IPS-11a (cell line): Measurements from ENCODE around the gene ZNF521.

ENCODE experiments used
- H3K4me3 ChIP-seq: one replicate; pipeline ENCODE4 v1.5.1; 2013; ENCODE audit warnings: low read depth, low read length, control low read depth

Gene ZNF521

DNA sequence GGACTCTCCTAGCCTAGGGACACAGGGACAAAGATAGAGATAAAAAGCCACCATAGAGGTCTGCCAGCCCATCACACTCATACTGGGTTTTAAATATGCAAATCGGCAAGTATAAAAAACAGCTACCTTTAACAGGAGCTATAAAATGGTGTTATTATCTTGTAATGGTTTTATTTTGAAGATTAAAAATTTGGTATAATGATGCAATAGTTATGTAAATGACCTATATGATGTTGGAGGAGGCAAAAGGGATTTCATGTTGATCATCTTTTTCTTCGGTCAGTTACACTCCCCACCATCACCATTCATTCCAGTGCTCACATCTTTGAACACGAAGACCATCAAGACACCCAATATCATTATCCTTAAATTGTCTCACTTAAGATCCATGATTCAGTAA, 11.2 kb downstream of the ZNF521 start:
- H3K4me3 ChIP-seq = no peak overlapping the region

DNA sequence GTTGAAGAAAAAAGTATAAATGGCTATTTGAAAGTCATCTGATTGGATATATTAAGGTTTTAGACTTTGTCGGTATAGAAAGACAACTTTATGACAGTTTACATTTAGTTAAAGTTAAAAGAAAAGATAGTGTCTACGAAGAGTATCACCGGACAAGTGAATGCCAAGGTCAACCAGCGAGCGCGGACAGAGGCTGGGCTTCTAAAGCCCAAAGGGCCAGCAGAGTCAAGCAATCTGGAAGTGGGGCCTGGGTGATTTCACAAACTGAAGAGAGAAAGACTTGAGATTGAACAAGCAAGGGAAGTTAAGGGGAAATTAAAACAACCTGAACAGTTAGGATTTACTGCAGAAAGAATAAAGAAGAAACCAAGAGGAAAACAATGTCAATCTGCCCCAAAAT, 16.3 kb downstream of the ZNF521 start:
- H3K4me3 ChIP-seq = no peak overlapping the region

DNA sequence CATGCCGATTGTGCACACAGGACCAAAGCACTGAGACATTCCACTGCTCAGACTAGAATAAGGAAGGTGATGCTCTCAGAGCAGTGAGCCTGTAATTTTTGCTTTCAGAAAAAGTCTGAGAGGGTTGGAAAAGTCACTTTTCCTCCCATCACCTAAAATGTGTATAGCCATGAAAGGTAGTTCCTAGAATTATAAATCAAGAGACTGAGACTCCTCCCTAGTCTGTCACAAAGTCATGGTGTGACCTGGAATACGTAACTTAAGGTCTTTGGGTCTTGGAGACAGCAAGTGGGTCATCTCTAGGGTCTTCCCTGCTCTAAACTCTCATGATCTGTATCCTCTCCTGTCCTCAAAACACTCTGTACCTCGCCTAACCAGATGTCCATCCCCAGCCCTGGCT, 16.9 kb downstream of the ZNF521 start:
- H3K4me3 ChIP-seq = no peak overlapping the region

DNA sequence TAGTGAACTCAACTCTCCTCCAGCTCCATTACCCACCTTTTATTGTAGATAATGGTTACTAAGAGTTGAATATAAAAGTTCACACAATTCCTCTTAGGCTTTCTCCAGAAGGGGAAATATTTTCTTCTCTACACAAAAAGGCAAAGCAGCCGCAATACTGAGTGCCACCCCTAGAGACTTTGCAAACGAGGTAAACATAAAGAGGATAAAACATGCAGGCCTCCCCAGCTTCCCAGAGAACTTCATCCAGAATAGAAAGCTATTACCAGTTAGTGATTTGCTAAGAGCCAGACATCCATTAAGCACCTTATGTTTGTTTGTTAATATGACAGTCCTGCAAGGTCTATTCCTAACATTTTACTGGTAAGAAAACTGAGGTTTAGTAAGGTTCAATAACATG, 17.4 kb downstream of the ZNF521 start:
- H3K4me3 ChIP-seq = no peak overlapping the region

DNA sequence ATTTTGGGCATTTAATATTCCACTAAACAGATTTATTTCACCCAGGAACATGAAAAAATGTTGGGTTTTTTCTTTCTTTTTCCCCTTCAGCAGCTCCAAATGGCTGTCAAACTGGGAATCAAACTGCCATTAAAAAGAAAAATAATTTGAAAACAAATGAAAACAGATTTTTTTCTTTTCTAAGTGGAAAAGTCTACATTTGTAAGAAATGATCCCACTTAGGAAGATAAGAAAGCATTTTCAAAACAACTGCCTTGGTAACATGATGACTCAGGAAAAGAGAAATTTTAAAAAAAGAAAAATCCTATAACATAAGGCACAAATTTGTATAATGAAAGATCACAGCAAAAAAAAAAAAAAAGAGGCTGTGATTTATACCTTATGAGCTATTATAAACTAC, 20.0 kb downstream of the ZNF521 start:
- no peak overlapping the region for H3K4me3 ChIP-seq

DNA sequence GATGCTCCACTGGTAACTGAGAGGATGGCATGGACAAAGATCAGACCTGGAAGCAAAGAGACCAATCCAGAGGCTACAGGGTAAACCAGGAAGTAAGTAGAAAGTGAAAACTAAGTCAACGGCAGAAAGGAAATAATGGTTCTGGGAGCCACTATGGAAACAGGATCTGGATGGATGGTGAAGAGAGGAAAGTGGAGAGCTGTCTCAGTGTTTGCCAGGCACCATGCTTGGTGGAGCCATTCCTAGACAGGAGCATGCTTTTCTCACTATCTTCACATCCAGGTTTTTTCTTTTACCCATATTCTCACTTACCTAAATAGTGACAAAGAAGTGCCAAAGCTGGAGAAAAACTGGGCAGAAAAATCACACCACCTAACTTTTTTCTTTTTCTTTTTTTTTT, 22.2 kb downstream of the ZNF521 start:
- no peak overlapping the region for H3K4me3 ChIP-seq

DNA sequence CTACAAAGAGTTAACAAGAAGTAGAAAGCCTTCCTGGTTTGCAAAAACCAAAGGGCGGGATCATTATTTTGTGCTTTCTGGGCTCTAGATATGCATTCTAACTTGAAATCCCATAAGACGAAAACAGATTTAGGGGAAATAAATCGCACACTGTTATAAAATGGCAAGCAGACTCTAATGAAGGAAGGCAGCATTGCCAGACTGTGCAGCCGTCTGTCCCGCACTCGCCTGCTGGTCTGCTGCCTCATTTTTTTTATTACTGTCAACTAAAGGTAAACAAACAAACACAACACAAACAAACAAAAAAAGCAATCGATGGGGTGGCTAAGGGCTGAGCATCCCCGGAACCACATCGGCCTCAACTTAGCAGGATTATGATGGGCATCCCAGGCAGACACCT, 24.4 kb downstream of the ZNF521 start:
- H3K4me3 ChIP-seq = no peak overlapping the region

DNA sequence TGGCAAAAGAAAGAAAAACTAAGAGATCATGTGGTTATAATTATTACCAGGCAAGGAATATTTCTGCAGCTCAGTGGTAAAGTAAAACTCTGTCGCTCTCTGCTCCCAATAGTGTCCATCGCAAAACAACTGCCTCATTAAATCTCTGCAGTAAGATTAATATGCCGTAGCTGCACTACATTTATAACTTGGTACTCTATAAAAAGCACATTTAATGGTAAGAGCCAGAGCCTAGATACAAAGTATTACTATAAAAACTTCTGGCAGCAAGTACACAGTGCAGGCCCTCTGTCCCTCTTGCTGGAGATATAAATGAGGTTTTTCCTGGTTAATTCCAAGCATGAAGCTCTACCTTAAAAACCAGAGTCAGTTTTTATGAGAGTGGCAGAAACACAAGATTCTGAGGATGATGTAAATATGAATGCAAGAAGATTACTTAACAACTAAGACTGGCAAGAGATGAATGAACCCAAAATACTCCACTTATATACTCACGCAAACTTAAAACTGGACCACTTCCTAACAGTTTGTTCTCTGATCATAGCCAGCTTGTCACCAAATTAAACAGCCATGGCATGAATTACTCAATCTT, 25.5 kb downstream of the ZNF521 start:
- no peak overlapping the region for H3K4me3 ChIP-seq

DNA sequence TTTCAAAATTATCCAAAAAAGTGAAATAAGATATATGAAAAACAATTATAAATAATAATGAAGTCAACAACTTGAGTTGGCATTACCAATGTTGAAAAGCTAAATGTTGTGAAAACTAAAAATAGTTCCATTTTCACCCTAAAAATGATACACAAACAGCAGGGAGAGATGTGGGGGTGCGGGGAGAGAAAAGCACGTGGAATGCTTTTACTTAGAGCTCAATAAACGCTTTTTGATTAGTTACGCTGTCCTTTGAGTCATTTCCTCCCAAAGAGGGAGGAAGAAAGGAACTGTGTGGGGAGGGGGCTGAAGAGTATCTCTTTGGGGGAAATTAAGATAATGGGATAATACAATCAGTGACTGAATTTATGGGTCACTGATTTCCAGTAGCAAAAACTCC, 29.2 kb downstream of the ZNF521 start:
- no peak overlapping the region for H3K4me3 ChIP-seq

DNA sequence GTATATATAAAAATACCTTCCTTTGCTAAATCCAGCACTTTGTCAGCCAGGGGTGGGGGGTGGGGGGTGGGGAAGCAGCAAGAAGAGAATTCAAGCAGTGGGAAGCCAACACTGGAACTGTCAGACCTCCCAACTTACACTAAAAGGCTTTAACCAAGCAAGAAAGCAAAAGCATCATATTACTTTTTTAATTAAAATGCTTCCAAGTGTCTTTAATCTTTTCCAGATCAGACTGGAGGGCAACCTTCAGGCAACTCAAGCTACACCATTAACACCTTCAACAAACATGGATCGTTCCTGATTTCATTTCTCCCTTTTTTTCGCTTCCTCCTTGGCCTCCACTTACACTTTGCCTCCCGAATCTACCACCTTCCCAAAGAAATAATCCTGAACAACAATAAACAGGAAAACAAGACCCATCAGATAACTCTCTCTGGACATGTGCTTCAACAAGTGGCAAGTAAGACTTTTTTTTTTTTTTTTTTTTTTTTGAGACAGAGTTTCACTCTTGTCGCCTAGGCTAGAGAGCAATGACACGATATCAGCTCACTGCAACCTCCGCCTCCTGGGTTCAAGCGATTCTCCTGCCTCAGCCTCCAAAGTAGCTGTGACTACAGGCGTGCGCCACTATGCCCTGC, 35.5 kb downstream of the ZNF521 start:
- H3K4me3 ChIP-seq = no peak overlapping the region

DNA sequence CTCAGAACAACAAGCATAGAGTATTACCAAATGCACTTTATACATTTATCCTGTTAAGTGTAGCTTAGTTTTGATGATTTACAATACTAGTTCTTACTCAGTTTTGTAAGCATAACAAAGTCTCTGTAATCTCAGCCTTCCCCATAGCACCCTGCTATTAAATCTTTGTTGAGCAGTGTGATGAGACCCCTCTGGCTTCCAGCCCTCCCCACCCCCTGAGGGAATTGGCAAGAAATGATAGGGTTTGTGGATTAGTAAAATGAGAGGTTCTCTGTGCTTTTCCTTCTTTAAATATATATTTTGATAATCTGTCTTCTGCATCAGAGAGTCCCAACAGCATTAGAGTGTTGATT, 37.2 kb downstream of the ZNF521 start:
- H3K4me3 ChIP-seq = no peak overlapping the region

DNA sequence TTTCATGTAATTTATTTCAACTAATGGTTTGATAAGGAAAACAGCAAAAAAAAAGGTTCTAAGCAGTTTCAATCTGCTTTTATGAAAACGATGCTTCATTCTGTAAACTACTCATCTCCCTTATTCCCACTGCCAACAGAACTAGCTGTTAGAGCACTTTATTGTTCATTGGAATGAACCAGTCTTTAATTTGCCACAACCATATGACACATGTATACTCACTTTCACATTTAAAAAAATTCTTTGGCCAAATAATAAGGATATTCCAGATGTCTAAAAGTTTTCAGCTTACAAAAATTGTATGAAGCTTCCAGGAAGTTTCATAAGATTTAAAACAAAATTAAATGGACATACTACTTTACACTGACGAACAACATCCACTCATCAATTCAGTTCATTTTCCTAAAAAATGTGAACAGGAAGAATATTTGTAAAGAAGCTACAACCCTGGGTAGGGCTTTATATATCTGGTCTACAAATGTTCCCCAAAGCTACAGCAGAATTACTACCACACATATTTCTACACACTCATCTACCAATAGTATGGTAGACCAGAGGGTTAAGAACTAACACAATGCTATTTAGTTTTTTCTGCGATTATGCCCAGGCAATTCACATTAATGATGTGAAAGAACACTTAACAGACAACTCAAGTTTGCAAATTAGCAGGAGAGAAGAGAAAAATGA, 37.7 kb downstream of the ZNF521 start:
- H3K4me3 ChIP-seq = no peak overlapping the region

DNA sequence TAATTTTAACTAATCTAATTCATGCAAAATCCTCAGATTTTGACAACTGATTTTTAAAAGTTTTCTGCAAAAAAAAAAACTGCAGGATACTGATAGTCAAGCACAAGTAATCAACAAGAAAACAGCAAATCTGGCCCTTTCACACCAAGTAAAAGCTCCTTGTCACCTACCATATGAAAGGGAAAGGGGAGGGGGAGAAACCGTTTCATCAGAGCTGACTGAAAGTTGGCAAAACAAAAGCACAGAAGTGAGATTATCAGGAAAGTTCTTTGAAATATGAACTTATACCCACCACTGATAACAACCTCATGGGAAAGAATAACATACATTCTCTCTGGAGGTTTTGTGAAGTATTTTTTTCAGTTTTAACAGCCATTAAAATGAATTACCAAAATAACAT, 38.7 kb downstream of the ZNF521 start:
- H3K4me3 ChIP-seq = no peak overlapping the region

DNA sequence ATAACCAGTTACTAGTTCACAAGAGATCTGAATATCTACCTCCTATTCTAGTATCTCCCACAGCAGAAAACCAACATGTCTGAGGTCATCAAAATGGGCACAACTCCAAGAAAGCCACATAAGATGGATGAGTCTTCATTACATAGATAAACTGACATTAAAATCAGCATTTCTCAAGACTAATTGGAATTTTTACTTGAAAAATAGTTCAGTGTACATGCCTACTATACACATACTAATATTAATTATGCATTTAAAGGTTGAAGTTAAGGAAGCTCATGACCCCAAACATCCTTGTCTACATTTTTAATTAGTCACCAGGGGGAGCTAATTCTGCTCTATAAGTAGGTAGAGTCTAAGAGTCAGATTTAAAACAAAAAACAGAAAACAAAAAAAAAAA, 41.9 kb downstream of the ZNF521 start:
- H3K4me3 ChIP-seq = no peak overlapping the region

DNA sequence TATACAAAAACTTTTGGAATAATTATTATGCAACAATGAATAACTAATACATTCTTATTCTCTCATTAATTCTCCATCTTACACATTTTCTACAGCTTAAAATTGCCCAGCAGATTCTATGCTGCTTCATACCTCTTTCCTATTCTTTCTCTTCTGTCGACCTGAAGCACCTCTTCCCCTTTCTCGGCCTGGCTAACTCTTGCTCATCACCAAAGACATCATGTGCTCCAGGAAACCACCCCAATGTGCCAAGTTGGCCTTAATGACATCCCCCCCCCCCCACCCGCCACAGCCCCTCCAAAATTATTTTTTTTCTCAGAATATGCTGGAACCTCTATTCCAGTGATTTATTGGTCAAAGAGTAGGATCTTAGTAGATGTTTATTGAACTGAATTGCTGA, 43.6 kb downstream of the ZNF521 start:
- no peak overlapping the region for H3K4me3 ChIP-seq

DNA sequence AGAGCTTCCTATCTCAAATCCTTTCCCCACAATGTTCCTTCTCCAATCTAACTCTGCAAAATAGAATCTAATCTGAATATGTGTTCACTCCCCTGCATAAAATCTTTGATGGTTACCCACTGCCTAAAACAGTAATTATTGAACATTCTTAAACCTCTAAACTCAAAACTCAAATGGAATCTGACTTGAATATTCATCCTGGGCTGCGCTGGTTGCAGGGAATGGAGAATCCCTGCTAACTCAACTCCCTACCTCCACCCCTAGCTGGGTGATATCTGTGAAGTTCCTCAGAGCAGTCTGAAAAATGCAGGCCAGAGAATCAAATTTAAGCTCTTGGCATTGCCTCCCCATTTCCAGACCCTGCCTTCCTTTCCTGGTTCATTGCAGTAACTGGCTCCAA, 44.8 kb downstream of the ZNF521 start:
- no peak overlapping the region for H3K4me3 ChIP-seq

DNA sequence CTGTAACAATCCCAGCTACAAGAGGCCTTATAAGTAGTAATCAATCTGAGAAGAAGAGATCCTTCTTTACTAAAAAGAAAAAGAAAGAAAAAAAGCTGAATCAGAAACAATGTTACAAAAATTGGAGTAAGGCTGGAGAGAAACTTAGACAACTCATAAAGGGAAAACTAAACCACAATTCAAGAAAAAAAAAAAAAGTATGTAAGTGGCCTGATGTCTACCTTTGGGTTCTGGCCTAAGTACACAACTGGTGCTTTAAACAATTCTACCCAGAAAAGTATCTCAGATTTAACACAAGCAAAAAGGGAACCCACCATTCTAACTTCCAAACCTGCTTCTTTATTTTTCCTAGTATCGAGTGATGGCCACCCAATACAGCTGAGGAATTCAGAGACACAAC, 45.3 kb downstream of the ZNF521 start:
- no peak overlapping the region for H3K4me3 ChIP-seq

DNA sequence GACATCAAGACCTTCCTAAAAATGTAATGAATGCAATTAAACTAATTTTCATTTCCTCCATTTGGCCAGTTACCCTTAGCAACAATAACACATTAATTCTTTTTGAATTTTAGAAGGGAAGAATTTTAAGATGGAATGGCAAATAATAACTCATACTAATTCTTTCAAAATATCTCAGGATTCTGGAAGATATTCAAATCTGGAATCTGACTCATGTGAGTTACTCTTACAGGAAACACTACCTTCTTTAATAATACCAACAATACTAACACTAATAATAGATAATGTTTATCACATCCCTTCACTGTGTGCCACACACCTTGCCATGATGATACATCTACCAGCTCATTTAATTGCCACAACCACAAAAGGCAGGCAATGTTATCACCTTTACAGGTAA, 46.4 kb downstream of the ZNF521 start:
- H3K4me3 ChIP-seq = no peak overlapping the region

DNA sequence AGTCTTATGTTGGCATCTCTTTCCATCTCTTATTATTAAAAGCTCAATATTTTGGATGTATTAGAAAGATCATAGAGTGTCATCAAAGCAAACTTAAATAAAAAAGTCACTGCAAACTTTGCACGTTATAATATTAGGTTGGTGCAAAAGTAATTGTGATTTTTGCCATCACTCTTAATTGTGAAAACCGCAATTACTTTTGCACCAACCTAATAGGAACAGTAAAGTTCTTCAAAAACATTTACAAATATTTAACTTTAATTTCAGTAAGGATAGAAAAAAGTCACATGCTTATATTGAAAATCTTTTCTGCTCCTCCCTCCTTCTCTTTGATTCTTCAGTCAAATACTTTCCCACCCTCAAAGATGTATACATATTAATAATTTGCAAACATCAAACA, 51.5 kb downstream of the ZNF521 start:
- H3K4me3 ChIP-seq = no peak overlapping the region

DNA sequence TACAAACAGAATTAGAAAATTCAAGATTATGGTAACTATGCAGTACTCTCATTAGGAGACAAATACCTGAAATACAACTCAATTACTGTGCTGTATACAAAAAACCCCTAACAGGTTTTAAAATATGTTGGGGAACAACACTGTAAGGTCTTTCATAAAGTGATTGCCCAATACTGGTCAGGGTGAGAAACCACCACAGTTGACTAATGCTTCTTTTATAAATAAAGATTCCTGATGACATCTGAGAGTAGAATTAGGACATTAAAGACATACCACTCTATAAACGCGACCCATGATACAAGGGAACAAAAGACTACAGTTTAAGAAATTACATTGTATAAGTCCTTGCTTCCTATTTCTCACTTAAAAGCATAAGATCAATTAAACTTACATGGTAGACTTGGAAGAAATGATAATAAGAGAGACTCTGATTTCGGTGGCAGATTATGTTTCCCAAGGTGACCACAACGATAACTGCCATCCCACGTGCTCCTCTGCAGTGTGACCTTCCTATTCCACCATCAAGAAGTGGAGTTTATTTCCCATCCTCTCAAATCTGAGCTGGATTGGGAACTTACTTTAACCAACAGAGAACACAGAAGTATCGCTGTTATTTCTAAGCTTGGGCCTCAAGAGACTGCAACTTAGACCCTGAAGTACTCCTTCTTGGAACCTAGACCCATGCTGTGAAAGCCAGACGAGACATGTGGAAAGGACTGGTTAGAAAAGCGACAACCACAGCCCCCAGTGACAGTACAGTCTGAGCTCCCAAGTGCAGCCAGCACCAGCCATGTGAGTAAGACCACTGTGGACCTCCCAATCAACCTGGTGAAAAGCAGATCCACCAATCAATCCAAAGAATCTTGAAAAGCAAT, 52.3 kb downstream of the ZNF521 start:
- no peak overlapping the region for H3K4me3 ChIP-seq

DNA sequence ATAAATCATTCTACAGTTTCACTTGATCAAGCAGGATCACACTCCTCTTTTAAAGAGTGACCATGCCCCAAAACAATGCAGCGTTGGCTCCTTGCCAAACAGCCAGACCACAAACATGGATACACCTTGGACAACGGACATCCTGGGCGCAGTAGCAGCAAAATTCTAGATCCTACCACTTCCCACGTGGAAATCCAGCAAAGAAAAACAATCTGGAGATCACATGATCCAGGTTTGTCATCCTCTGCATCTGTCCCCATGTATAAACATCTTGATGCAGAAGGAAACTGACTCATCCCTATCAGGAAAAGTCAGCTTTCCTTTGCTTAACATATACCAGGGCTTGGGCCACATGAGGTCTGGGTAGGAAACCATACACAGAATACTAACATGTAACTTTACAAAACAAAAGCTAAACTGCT, 53.1 kb downstream of the ZNF521 start:
- no peak overlapping the region for H3K4me3 ChIP-seq

DNA sequence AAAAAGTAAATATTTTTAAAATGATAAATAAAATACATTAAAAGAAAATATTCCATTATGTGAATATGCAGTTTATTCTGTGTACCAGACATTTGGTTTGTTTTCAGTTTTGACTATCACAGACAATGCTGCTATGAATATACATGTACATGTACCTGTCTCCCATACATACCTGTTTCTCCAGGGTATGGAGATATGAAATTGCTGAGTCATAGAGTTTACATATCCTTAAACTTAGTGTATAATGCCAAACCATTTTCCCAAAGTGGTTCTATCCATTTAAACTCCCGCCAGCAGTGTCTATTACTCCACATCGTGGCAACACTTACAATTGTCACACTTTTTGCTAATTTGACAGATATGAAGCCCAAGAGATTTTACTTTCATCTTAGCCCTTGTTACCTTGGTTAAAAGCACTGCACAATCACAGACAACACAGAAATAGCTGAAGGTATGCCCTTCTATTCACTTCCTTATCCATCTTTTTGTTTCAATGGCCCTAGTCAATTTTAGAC, 56.3 kb downstream of the ZNF521 start:
- no peak overlapping the region for H3K4me3 ChIP-seq
